Umbilical cord (tissue), 2 donors: ENCODE data around the gene PRCD. TPM values are rescaled to one million over a fixed set of nuclear protein-coding genes. Genes with fewer than 3 reads are reported as not detected.

ENCODE experiments used
- DNase-seq: peaks from one replicate; pipeline ENCODE4 v3.0.0-alpha.2; 2015; ENCODE audit warnings: low spot score
- total RNA-seq: library from RNA; depleted of rRNA; stranded (reverse); fragments of >200 nt; gene quantifications from one replicate; pipeline ENCODE4 v1.2.3, GENCODE V29; 2014; ENCODE audit warnings: low replicate concordance; ENCODE audit not compliant: insufficient read depth

Gene PRCD
- total RNA-seq, 1 donor from 2014 or later = 1.9 TPM

- peak; percentile 99 for DNase-seq
Measured at GRCh38 chr17:76540381-76541300, 797 bp downstream of the PRCD start.

- DNase-seq = no peak
Measured at GRCh38 chr17:76541739-76542454, 2.1 kb downstream of the PRCD start.

- DNase-seq = no peak
Measured at GRCh38 chr17:76542566-76542971, 2.7 kb downstream of the PRCD start.

- DNase-seq = no peak
Measured at GRCh38 chr17:76542984-76543383, 3.1 kb downstream of the PRCD start.

- DNase-seq = no peak
Measured at GRCh38 chr17:76543482-76543825, 3.6 kb downstream of the PRCD start.

- peak; percentile 73 for DNase-seq
Measured at GRCh38 chr17:76543826-76544545, 4.1 kb downstream of the PRCD start.

GRCh38 chr17:76544546-76545365, 4.9 kb downstream of the PRCD start:
- DNase-seq = no peak

- no peak for DNase-seq
Measured at GRCh38 chr17:76545918-76546555, 6.2 kb downstream of the PRCD start.

GRCh38 chr17:76546556-76547182, 6.8 kb downstream of the PRCD start:
- DNase-seq = no peak

GRCh38 chr17:76547183-76547641, 7.4 kb downstream of the PRCD start:
- DNase-seq = peak; percentile 66

GRCh38 chr17:76547642-76548202, 7.9 kb downstream of the PRCD start:
- DNase-seq = no peak

GRCh38 chr17:76548378-76549214, 8.8 kb downstream of the PRCD start:
- DNase-seq = no peak

- no peak for DNase-seq
Measured at GRCh38 chr17:76549215-76549518, 9.3 kb downstream of the PRCD start.

GRCh38 chr17:76549539-76549938, 9.7 kb downstream of the PRCD start:
- no peak for DNase-seq

- DNase-seq = no peak
Measured at GRCh38 chr17:76550712-76551615, 11.1 kb downstream of the PRCD start.

GRCh38 chr17:76551685-76552084, 11.8 kb downstream of the PRCD start:
- DNase-seq = no peak

- no peak for DNase-seq
Measured at GRCh38 chr17:76553178-76553908, 13.5 kb downstream of the PRCD start.
